GM15510 (cell line): ENCODE measurements around the gene COL1A2.

Experiments used
- POLR2A ChIP-seq: IDR thresholded peaks from 3 replicates; pipeline ENCODE4 v1.6.1; 2011; ENCODE audit warnings: borderline replicate concordance; ENCODE audit not compliant: insufficient read length; ENCODE audit errors: extremely low read depth

COL1A2 gene

GRCh38 chr7:94396037-94396431 lies 1.3 kb downstream of the COL1A2 start:
- no peak for TF ChIP-seq POLR2A

GRCh38 chr7:94396596-94396995 lies 1.9 kb downstream of the COL1A2 start:
- no peak for TF ChIP-seq POLR2A

- TF ChIP-seq POLR2A = no peak
Observed at GRCh38 chr7:94397722-94398121, 3.0 kb downstream of the COL1A2 start.

GRCh38 chr7:94398841-94399240 lies 4.1 kb downstream of the COL1A2 start:
- TF ChIP-seq POLR2A = no peak

GRCh38 chr7:94400022-94400421 lies 5.3 kb downstream of the COL1A2 start:
- no peak for TF ChIP-seq POLR2A

- TF ChIP-seq POLR2A = no peak
Observed at GRCh38 chr7:94400643-94401427, 6.1 kb downstream of the COL1A2 start.

GRCh38 chr7:94401428-94401814 lies 6.7 kb downstream of the COL1A2 start:
- TF ChIP-seq POLR2A = no peak

GRCh38 chr7:94403546-94403945 lies 8.9 kb downstream of the COL1A2 start:
- TF ChIP-seq POLR2A = no peak

- TF ChIP-seq POLR2A = no peak
Observed at GRCh38 chr7:94405506-94405905, 10.8 kb downstream of the COL1A2 start.

GRCh38 chr7:94406696-94407095 lies 12.0 kb downstream of the COL1A2 start:
- no peak for TF ChIP-seq POLR2A

- no peak for TF ChIP-seq POLR2A
Observed at GRCh38 chr7:94409200-94409948, 14.7 kb downstream of the COL1A2 start.

GRCh38 chr7:94410413-94411187 lies 15.9 kb downstream of the COL1A2 start:
- TF ChIP-seq POLR2A = no peak

GRCh38 chr7:94411188-94411466 lies 16.4 kb downstream of the COL1A2 start:
- no peak for TF ChIP-seq POLR2A

- TF ChIP-seq POLR2A = no peak
Observed at GRCh38 chr7:94412762-94413322, 18.1 kb downstream of the COL1A2 start.

GRCh38 chr7:94414481-94414880 lies 19.8 kb downstream of the COL1A2 start:
- no peak for TF ChIP-seq POLR2A
